CD14-positive monocyte (primary cell): Measurements from ENCODE around the gene PARP4. TPM values are rescaled to one million over a fixed set of nuclear protein-coding genes. Genes with fewer than 3 reads are reported as not detected.

ENCODE experiments used
- DNase-seq, 3 donors: peaks; one replicate each; pipeline ENCODE4 v3.0.0-alpha.2; 2011 to 2022
- H2AFZ ChIP-seq: 2 replicates; pipeline ENCODE4 v1.6.0; 2012; ENCODE audit warnings: mild to moderate bottlenecking, low read depth, low read length, inconsistent platforms; ENCODE audit not compliant: insufficient read depth, poor library complexity, severe bottlenecking
- H3K27ac ChIP-seq, 2 donors: 1 replicate in 1 of 2; 2 replicates in 1 of 2; pipeline ENCODE4 v1.5.1; 2012 to 2013; ENCODE audit warnings: low read length in 2 of 2, control low read depth in 1 of 2, inconsistent platforms in 1 of 2, low read depth in 1 of 2, mild to moderate bottlenecking in 1 of 2
- H3K27me3 ChIP-seq, 2 donors: one replicate each; pipeline versions ENCODE4 v1.6.0 to v1.6.1; 2011 to 2013; ENCODE audit warnings: low read length in 2 of 2; ENCODE audit not compliant: control insufficient read depth in 2 of 2, insufficient read depth in 2 of 2
- H3K36me3 ChIP-seq, 2 donors: replicated peaks in 1 of 2; 1 replicate in 1 of 2; 2 replicates in 1 of 2; pipeline versions ENCODE4 v1.5.1 to v1.6.1; 2012 to 2013; ENCODE audit warnings: low read length in 2 of 2, control low read depth in 1 of 2, inconsistent platforms in 1 of 2, mild to moderate bottlenecking in 1 of 2; ENCODE audit not compliant: insufficient read depth in 2 of 2, control insufficient read depth in 1 of 2
- H3K4me1 ChIP-seq, 2 donors: 1 replicate in 1 of 2; 2 replicates in 1 of 2; pipeline versions ENCODE4 v1.5.1 to v1.6.1; 2012 to 2013; ENCODE audit warnings: low read length in 2 of 2, control low read depth in 1 of 2, inconsistent platforms in 1 of 2, mild to moderate bottlenecking in 1 of 2, moderate library complexity in 1 of 2; ENCODE audit not compliant: insufficient read depth in 2 of 2, control insufficient read depth in 1 of 2
- H3K4me2 ChIP-seq: replicated peaks from 2 replicates; pipeline ENCODE3; 2012; ENCODE audit warnings: low read length, moderate library complexity, mild to moderate bottlenecking; ENCODE audit not compliant: poor library complexity, severe bottlenecking; ENCODE audit errors: extremely low read depth
- H3K4me3 ChIP-seq, 3 experiments: fragments of 200-600 bp in 1 of 3; sonication (generic) in 1 of 3; replicated peaks in 1 of 3; 1 replicate in 2 of 3; 2 replicates in 1 of 3; pipeline ENCODE4 v1.5.1; 2011 to 2013; ENCODE audit warnings: low read length in 3 of 3, mild to moderate bottlenecking in 3 of 3, control low read depth in 2 of 3, low read depth in 2 of 3, inconsistent platforms in 1 of 3, moderate library complexity in 1 of 3
- H3K79me2 ChIP-seq: 2 replicates; pipeline ENCODE4 v1.6.0; 2012; ENCODE audit warnings: mild to moderate bottlenecking, control low read depth, inconsistent platforms, low read length, moderate library complexity; ENCODE audit not compliant: insufficient read depth
- H3K9ac ChIP-seq: 2 replicates; pipeline ENCODE4 v1.6.0; 2017; ENCODE audit warnings: low read length, mild to moderate bottlenecking; ENCODE audit not compliant: insufficient read depth, poor library complexity, severe bottlenecking
- H3K9me3 ChIP-seq, 2 donors: replicated peaks in 1 of 2; 1 replicate in 1 of 2; 2 replicates in 1 of 2; pipeline versions ENCODE4 v1.5.1 to v1.6.1; 2012 to 2013; ENCODE audit warnings: low read length in 2 of 2, control low read depth in 1 of 2; ENCODE audit not compliant: control insufficient read depth in 1 of 2, insufficient read depth in 1 of 2
- H4K20me1 ChIP-seq: 2 replicates; pipeline ENCODE4 v1.6.0; 2012; ENCODE audit warnings: mild to moderate bottlenecking, low read length, control low read depth, moderate library complexity; ENCODE audit not compliant: insufficient read depth
- H3K27ac Mint-ChIP-seq, 7 donors: one replicate each; pipeline ENCODE4 v1.8.0; 2020; ENCODE audit warnings: mild to moderate bottlenecking in 7 of 7, mixed read lengths in 7 of 7, moderate library complexity in 6 of 7, inconsistent platforms in 2 of 7
- H3K27me3 Mint-ChIP-seq, 3 donors: one replicate each; pipeline ENCODE4 v1.8.0; 2021 to 2022; ENCODE audit warnings: low read depth in 3 of 3, mild to moderate bottlenecking in 3 of 3, mixed read lengths in 3 of 3, moderate library complexity in 3 of 3, inconsistent platforms in 1 of 3
- H3K36me3 Mint-ChIP-seq, 2 donors: one replicate each; pipeline ENCODE4 v1.8.0; 2020; ENCODE audit warnings: mixed read lengths in 2 of 2, inconsistent platforms in 1 of 2, mild to moderate bottlenecking in 1 of 2
- H3K4me1 Mint-ChIP-seq: one replicate; pipeline ENCODE4 v1.8.0; 2020; ENCODE audit warnings: mild to moderate bottlenecking, mixed read lengths
- H3K4me3 Mint-ChIP-seq, 2 donors: one replicate each; pipeline ENCODE4 v1.8.0; 2020; ENCODE audit warnings: mild to moderate bottlenecking in 2 of 2, mixed read lengths in 2 of 2, moderate library complexity in 1 of 2
- H3K9me3 Mint-ChIP-seq, 7 donors: one replicate each; pipeline ENCODE4 v1.8.0; 2020 to 2022; ENCODE audit warnings: mixed read lengths in 7 of 7, mild to moderate bottlenecking in 6 of 7, moderate library complexity in 6 of 7, inconsistent platforms in 2 of 7
- WGBS: methylation state at CpG from one replicate; pipeline ENCODE4 v1.1.5; 2013; ENCODE audit warnings: missing lambda C conversion rate; ENCODE audit not compliant: insufficient coverage; 5-methylcytosine and 5-hydroxymethylcytosine counted together
- intact Hi-C, 2 donors: fragments of 100-400 bp; cut with micrococcal nuclease; formaldehyde crosslinking; loops; one replicate each; pipeline versions ENCODE4 v1.15.0 to v1.15.1; 2023
- polyA plus RNA-seq, 3 donors: library from polyadenylated mRNA; depleted of rRNA in 1 of 3; unstranded in 2 of 3; stranded (reverse) in 1 of 3; fragments of 300-500 nt in 2 of 3; fragments of >200 nt in 1 of 3; fragmentation: Illumina TruSeq in 2 of 3; gene quantifications; 1 replicate in 2 of 3; 2 replicates in 1 of 3; pipeline ENCODE4 v1.2.3, GENCODE V29; 2012 to 2021
- TF ChIP-seq, protein P1 (sequence below): fragments of 200-600 bp; IDR thresholded peaks from one replicate; pipeline ENCODE4 v1.8.0; 2022; ENCODE audit warnings: antibody characterized with exemption, mild to moderate bottlenecking

Gene PARP4
- polyA plus RNA-seq, 3 donors, result 34.0 to 56.8 (median 51.9) TPM

DNA sequence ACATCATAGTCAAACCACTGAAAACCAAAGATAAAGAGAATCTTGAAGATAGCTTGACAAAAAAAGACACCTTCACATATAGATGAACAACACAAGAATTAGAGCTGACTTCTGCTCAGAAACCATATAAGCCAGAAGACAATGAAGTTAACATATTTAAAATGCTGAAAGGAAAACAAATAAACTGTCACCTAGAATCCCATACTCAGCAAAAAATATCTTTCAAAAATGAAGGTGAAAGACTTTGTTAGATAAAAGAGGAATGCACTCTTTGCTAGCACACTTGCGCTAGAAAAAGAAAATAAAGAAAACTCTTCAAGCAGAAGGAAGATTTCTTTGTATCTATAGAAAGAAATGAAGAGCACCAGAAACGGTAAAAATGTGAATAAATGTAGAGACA, 49.5 kb downstream of the PARP4 start:
- H3K9ac ChIP-seq, result no peak overlapping the region
- H3K27me3 ChIP-seq, result no peaks in the 10 kb centered on the region
- DNase-seq, result no peak
- Mint-ChIP-seq H3K27me3 (no peaks in the 10 kb centered on the region), H3K27ac (peak overlapping the region in 1 of 7 donors; percentile 27), H3K9me3 (peaks cover 0 to 2% (median 0%) of the 10 kb centered on the region in 7 donors), H3K4me3 (no peak overlapping the region), H3K36me3 (peaks cover 83 to 94% of the 10 kb centered on the region in 2 donors), H3K4me1 (peaks cover 2% of the 10 kb centered on the region)
- H3K9me3 ChIP-seq, result no peaks in the 10 kb centered on the region
- H2AFZ ChIP-seq, result no peak overlapping the region
- no peak overlapping the region for H3K4me3 ChIP-seq
- peaks cover 71 to 94% of the 10 kb centered on the region in 2 donors for H3K36me3 ChIP-seq
- no peak overlapping the region for H3K4me2 ChIP-seq
- H3K27ac ChIP-seq, result peak overlapping the region in 1 of 2 donors; percentile 21
- intact Hi-C loops, result no loop called here
- TF ChIP-seq, protein P1, sequence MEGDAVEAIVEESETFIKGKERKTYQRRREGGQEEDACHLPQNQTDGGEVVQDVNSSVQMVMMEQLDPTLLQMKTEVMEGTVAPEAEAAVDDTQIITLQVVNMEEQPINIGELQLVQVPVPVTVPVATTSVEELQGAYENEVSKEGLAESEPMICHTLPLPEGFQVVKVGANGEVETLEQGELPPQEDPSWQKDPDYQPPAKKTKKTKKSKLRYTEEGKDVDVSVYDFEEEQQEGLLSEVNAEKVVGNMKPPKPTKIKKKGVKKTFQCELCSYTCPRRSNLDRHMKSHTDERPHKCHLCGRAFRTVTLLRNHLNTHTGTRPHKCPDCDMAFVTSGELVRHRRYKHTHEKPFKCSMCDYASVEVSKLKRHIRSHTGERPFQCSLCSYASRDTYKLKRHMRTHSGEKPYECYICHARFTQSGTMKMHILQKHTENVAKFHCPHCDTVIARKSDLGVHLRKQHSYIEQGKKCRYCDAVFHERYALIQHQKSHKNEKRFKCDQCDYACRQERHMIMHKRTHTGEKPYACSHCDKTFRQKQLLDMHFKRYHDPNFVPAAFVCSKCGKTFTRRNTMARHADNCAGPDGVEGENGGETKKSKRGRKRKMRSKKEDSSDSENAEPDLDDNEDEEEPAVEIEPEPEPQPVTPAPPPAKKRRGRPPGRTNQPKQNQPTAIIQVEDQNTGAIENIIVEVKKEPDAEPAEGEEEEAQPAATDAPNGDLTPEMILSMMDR, result no peak
- no CpG with 5 or more reads among the region's 2 CpGs for WGBS
- no peaks in the 10 kb centered on the region for H3K4me1 ChIP-seq
- H4K20me1 ChIP-seq, result peaks cover 42% of the 10 kb centered on the region
- no peaks in the 10 kb centered on the region for H3K79me2 ChIP-seq

- Histone ChIP-seq H3K27me3 (no peaks in the 10 kb centered on the region), H2AFZ (no peak overlapping the region), H3K9ac (no peak overlapping the region), H3K79me2 (no peaks in the 10 kb centered on the region), H3K4me2 (no peak overlapping the region), H3K4me3 (no peak overlapping the region), H3K4me1 (no peaks in the 10 kb centered on the region), H3K27ac (peak overlapping the region in 1 of 2 donors; percentile 14), H3K9me3 (no peaks in the 10 kb centered on the region), H4K20me1 (peaks cover 45% of the 10 kb centered on the region), H3K36me3 (peaks cover 74 to 94% of the 10 kb centered on the region in 2 donors)
- peaks cover 79 to 96% of the 10 kb centered on the region in 2 donors for H3K36me3 Mint-ChIP-seq
- peaks cover 2% of the 10 kb centered on the region for H3K4me1 Mint-ChIP-seq
- TF ChIP-seq, protein P1, result no peak
- 83% methylated on average over 6 of the region's 6 CpGs for WGBS
- no peak for DNase-seq
- H3K27me3 Mint-ChIP-seq, result no peaks in the 10 kb centered on the region
- H3K27ac Mint-ChIP-seq, result no peak overlapping the region
- no peak overlapping the region for H3K4me3 Mint-ChIP-seq
- intact Hi-C loops, result no loop called here
- no peaks in the 10 kb centered on the region for H3K9me3 Mint-ChIP-seq
Measured at GRCh38 chr13:24460256-24460655, 52.3 kb downstream of the PARP4 start.
